ENCODE measurements around the gene KRT23.

The KRT23 gene

GRCh38 chr17:40937384-40937819, at the start of gene KRT23:
KRT23 (minus strand) TSS chr17:40937646; CDS start chr17:40936603, 1,043 bp downstream.
- DNase-seq: peak; percentile 19

GRCh38 chr17:40986920-40987319, 49.5 kb upstream of the KRT23 start:
- DNase-seq: no peak

GRCh38 chr17:40984226-40984625, 46.8 kb upstream of the KRT23 start, which contains the start of gene KRT40:
KRT40 (minus strand) TSS chr17:40984326; CDS start chr17:40984273, 53 bp downstream.
- DNase-seq: no peak

GRCh38 chr17:40981115-40981514, 43.7 kb upstream of the KRT23 start:
- no peak for DNase-seq

- no peak for DNase-seq
Observed at GRCh38 chr17:40980596-40980995, 43.1 kb upstream of the KRT23 start.

- no peak for DNase-seq
Observed at GRCh38 chr17:40980117-40980516, 42.7 kb upstream of the KRT23 start.

- no peak for DNase-seq
Observed at GRCh38 chr17:40978575-40979151, 41.2 kb upstream of the KRT23 start.

GRCh38 chr17:40975516-40975915, 38.1 kb upstream of the KRT23 start:
- no peak for DNase-seq

GRCh38 chr17:40974366-40974765, 36.9 kb upstream of the KRT23 start:
- no peak for DNase-seq

- no peak for DNase-seq
Observed at GRCh38 chr17:40967582-40967981, 30.1 kb upstream of the KRT23 start.

GRCh38 chr17:40966848-40967247, 29.4 kb upstream of the KRT23 start, which contains the start of gene KRT39:
KRT39 (minus strand) TSS chr17:40966948; CDS start chr17:40966856, 92 bp downstream.
- no peak for DNase-seq

- no peak for DNase-seq
Observed at GRCh38 chr17:40963838-40964237, 26.4 kb upstream of the KRT23 start.

- DNase-seq: no peak
Observed at GRCh38 chr17:40962059-40962561, 24.7 kb upstream of the KRT23 start.

GRCh38 chr17:40961591-40961990, 24.1 kb upstream of the KRT23 start:
- DNase-seq: no peak

- no peak for DNase-seq
Observed at GRCh38 chr17:40960144-40960543, 22.7 kb upstream of the KRT23 start.

- DNase-seq: no peak
Observed at GRCh38 chr17:40958086-40958953, 20.9 kb upstream of the KRT23 start.

- DNase-seq: no peak
Observed at GRCh38 chr17:40956401-40957254, 19.2 kb upstream of the KRT23 start.

- peak; percentile 57 for DNase-seq
Observed at GRCh38 chr17:40953881-40954280, 16.4 kb upstream of the KRT23 start.

GRCh38 chr17:40952661-40953060, 15.2 kb upstream of the KRT23 start:
- DNase-seq: no peak

- DNase-seq: no peak
Observed at GRCh38 chr17:40952154-40952553, 14.7 kb upstream of the KRT23 start.

GRCh38 chr17:40951011-40951622, 13.7 kb upstream of the KRT23 start:
- DNase-seq: no peak

- DNase-seq: no peak
Observed at GRCh38 chr17:40950176-40950575, 12.7 kb upstream of the KRT23 start.
